GM04504 (cell line): ENCODE measurements around the gene DCDC1.

Experiments used
- DNase-seq: peaks from one replicate; pipeline ENCODE4 v3.0.0-alpha.2; 2012; ENCODE audit warnings: low read depth

The DCDC1 gene

DNA sequence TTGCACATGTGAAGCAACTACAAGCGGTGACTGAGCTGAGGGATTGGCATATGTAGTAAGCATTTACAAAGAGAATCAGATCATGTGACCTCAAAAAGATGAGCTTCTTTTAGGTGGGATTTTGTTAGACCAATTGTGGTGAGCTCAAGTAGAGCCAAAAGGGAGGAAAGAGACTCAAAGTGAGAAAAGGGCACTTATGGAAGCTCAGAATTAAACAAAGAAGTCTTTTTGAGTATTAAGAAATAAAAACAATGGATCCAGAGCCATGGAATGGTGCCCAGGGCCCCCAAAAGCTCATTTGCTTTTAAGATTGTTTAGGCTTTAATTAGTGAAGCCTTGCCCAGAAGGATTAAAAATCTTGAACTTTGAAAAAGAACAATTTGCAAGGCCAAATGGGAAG, 536.7 kb downstream of the DCDC1 start:
- DNase-seq = no peak

- no peak for DNase-seq
Observed at GRCh38 chr11:30830681-30831080, 538.9 kb downstream of the DCDC1 start.

DNA sequence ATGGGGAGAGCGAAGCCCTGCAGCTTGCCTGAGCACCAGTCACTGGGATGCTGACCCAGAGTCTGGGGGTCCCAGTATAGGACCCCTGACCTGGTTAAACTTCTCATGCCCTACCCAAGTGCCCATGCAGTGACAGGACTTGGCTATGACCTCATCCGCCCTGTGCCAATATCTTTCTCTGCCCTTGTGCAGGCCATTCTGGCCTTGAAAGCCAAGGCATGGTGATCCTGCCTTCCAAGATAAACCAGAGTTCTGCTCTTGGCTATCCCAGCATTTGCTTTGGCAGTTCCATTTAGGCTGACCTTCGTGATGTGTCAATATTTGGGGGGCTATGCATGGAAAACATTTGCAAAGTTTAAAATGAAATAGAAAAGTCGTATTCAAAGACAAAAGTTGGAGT, 542.6 kb downstream of the DCDC1 start:
- DNase-seq = no peak

DNA sequence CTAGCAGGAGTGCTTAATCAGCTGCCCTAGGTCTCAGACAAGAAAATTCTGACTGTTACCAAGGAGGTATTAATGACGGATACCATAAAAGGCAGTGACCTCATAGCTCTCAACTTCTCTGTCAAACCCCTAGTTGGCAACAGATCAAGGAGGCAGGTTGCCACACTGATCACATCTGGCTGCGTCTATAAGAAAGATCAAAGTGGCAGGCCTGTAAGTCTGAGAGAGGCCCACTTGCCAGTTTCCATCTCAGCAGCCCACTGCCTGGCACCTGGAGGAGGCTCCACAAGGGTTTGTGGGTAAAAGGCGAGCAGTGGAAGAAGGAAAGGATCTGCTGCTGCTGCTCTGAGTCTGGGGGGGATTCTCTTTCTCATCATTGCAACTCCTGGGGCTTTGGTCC, 543.8 kb downstream of the DCDC1 start:
- no peak for DNase-seq

DNA sequence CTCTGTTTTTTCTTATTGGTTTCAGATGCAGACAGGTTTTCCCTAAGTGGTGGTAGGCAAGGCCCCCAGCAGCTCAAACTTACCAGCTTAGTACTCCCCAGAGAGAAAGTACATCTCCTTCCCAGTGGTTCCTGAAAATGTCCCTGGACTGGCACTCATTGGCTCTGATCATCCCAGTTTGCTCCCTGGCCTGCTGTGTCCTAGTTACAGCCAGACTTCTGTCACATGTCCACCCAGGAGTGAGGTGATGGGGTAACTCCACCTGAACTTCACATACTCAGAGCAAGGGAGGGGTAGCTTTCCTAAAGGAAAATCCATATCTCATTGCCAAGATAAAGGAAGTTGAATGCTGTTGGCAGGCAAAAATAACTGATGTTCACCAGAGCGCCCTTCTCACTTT, 546.4 kb downstream of the DCDC1 start:
- no peak for DNase-seq

GRCh38 chr11:30821438-30821965, 548.0 kb downstream of the DCDC1 start:
- DNase-seq = no peak

- no peak for DNase-seq
Observed at GRCh38 chr11:30818721-30819120, 550.8 kb downstream of the DCDC1 start.

DNA sequence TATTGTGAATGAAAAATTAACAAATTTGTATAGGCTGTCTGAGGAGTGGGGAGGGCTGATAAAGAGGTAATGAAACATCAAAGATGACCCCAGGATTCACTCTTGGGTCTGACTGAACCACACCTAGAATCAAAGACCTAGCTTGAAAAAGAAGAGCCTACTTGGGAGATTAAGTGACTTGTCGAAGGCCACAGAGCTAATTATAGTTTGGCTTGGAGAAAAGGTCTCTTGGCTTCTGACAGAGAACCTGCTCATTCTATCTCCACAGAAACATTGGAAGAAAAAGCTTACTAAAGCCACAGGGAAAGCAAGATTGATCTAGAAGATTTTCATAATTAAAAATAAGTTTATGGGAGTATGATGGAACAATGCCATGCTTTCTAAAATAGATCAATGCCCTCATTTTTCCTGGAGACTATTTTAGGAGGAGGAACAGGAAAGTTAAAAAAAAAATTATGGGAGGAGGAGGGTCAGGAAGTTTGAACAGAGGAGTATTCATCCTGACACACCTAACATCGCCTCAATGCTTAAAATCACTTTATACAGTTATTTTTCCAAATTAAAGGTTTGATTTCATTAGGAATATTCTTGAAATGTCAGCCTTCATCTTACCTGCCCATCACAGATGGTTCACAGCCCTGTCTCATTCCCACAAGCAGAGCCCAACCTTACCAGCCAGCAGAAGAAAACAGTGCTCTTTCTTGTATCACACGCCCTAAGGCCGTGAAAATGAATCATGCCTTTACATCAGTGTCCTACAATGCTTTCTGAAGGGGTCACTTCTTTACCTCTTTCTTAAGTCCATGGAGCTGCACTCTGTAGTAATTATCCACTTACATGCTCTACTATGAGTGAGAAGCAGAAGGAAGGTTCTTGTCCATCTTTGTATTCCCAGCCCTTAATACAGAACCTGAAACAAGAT, 552.3 kb downstream of the DCDC1 start:
- DNase-seq = no peak

DNA sequence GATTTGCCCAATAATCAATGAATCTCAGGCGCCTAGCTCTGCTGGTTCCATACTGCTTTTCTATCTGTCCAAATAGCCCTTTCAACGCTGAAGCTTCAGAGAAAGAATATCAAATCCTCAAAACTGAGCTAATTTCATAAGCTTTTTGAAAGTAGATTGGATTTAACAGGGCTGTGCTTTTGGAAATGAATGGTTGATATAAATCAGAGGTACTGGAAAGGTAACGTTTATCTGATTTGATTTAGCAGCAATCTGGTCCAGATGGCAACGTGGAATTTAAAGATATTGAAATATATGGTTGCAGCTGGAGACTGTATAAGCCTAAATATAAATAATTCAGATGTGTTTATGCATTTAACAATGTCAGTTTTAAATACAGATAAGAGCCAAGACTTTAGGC, 553.9 kb downstream of the DCDC1 start:
- DNase-seq = no peak

GRCh38 chr11:30814737-30815136, 554.8 kb downstream of the DCDC1 start:
- no peak for DNase-seq
